ENCODE results near the gene AMZ1.

AMZ1 gene

DNA sequence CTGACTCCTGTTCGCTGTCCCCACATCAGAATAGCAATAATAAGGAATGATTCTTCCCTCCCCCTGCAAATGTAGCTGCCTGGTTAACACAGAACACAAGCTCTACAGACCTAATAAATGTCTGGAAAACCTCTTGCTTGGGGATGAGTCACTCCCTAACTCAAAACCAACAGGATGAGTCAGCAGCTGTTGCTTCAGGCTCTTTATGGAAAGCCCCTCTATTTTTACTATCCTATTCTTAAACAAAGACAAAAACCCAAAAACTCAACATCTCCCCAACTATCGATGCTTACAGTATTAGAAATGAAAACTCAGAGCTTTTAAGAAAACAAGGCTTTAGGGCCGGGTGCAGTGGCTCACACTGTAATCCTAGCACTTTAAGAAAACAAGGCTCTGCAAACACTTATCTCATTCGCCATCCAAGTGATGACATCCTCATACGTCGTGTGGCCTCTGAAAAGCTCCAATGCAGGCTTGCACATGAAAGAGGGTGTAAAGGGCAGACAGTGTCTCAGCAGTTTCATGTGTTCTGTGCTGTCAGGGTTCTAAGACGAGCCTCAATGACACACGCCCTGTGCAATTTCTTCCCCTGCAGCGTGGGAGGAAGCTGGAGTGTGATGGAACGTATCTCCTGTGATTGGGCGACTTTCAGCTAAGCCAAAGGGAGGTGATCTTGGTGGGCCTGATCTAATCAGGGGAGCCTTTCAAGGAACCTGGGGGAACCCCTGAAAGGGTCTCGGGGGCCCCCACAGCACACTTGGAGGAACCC is 70.1 kb downstream of the AMZ1 start:
- DNase-seq (ENCODE audit: low spot score) = peak; percentile 72
- in situ Hi-C loops (cut with MboI; ENCODE audit: low pct_unique_long_range_greater_than_20kb, low sequenced_read_pairs, unreplicated experiment) = no loop called here
- TF ChIP-seq, protein P1, sequence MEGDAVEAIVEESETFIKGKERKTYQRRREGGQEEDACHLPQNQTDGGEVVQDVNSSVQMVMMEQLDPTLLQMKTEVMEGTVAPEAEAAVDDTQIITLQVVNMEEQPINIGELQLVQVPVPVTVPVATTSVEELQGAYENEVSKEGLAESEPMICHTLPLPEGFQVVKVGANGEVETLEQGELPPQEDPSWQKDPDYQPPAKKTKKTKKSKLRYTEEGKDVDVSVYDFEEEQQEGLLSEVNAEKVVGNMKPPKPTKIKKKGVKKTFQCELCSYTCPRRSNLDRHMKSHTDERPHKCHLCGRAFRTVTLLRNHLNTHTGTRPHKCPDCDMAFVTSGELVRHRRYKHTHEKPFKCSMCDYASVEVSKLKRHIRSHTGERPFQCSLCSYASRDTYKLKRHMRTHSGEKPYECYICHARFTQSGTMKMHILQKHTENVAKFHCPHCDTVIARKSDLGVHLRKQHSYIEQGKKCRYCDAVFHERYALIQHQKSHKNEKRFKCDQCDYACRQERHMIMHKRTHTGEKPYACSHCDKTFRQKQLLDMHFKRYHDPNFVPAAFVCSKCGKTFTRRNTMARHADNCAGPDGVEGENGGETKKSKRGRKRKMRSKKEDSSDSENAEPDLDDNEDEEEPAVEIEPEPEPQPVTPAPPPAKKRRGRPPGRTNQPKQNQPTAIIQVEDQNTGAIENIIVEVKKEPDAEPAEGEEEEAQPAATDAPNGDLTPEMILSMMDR (IDR thresholded peaks at IDR 0.05; ENCODE audit: extremely low read depth, insufficient read depth, missing control alignments) = no peak

DNA sequence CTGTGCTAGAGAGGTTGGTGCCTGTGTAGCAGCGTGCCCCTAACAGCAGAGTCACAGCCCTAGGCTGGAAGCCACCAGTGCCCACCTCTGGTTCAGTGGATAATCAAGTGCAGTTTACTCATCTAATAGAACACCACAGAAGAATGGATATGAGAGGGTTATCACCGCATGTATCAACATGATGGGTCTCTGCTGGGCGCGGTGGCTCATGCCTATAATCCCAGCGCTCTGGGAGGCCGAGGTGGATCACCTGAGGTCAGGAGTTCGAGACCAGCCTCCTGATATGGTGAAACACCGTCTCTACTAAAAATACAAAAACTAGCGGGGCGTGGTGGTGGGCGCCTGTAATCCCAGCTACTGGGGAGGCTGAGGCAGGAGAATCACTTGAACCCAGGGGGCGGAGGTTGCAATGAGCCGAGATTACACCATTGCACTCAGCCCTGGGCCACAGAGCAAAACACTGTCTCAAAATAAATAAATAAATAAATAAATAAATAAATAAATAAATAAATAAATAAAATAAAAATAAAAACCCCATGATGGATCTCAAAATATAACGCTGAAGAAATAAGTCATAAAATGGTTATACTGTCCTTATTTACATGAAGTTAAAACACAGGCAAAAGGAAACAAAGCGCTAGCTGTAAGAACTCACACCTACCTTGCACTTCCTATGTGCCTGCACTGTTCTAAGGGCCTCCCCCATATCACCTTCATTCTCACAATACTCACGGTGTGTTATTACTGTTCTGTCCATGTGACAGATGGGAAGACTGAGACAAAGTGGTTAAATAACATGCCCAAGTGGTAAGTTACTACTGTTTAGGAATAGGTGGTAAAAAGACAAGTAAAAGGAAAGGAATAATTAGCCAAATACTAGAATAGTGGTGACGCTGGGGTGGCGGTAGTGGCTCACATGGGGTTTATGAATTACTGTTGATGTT is 70.9 kb downstream of the AMZ1 start:
- in situ Hi-C loops (cut with MboI; ENCODE audit: low pct_unique_long_range_greater_than_20kb, low sequenced_read_pairs, unreplicated experiment) = no loop called here
- TF ChIP-seq, protein P1 (IDR thresholded peaks at IDR 0.05; ENCODE audit: extremely low read depth, insufficient read depth, missing control alignments) = no peak
- no peak for DNase-seq (ENCODE audit: low spot score)

DNA sequence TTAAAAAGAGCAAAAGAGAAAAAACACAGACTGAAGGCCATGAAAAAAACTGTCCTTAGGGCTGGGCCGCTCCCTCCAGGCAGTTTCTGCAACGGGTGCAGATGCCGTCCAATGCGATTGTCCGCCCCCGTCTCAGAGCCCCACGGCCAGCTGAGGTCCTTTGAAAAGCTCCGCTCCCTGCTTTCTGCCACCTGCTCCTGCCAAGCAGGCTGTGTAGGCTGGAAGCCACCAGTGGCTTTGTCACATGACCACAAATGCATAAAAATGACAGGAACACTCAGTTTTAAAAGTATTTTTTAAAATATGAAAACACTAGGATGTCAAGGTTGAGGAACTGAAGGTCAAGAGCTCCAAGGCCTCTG is 71.7 kb downstream of the AMZ1 start:
- in situ Hi-C loops (cut with MboI; ENCODE audit: low pct_unique_long_range_greater_than_20kb, low sequenced_read_pairs, unreplicated experiment) = no loop called here
- no peak for DNase-seq (ENCODE audit: low spot score)

DNA sequence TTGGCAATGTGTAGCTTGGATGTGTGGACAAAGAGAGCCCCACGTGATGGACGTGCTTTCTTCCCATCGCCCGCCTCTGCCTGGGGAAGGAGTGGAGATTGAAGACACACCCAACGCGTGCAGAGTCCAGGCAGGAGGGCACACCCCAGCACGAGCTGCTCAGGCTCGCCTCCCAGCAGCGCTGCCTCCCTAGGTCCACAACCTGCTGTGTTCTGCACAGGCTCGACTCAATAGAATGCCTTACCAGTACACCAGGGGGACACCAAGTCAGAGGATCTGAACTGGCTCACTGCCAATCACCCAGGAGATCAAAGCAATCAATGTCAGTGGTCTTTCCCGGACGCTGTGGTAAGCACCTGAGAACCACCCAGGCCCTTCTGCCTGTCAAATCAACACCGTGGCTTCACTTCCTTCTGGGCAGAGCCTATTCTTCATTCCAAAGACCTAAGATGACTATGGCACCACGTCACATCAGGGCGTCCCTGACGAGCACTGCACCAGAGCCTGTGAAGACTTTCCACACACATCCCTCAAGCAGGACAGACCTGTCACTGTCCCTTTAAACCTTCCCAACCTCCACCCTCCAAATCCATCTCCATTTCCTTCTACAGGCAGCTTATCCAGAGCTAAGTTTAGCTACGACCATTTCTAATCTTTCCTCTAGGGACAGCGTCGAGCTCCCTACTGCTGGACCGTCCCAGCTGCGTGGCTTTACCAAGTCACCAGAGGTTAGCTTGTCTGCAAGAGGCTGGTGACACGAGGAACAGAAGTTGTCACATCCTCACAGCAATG is 72.3 kb downstream of the AMZ1 start:
- TF ChIP-seq, protein P1 (IDR thresholded peaks at IDR 0.05; ENCODE audit: extremely low read depth, insufficient read depth, missing control alignments) = peak; percentile 21

More for the DNA sequence above, 71.7 kb downstream of the AMZ1 start:
- TF ChIP-seq, protein P1 (IDR thresholded peaks at IDR 0.05; ENCODE audit: extremely low read depth, insufficient read depth, missing control alignments) = no peak

DNA sequence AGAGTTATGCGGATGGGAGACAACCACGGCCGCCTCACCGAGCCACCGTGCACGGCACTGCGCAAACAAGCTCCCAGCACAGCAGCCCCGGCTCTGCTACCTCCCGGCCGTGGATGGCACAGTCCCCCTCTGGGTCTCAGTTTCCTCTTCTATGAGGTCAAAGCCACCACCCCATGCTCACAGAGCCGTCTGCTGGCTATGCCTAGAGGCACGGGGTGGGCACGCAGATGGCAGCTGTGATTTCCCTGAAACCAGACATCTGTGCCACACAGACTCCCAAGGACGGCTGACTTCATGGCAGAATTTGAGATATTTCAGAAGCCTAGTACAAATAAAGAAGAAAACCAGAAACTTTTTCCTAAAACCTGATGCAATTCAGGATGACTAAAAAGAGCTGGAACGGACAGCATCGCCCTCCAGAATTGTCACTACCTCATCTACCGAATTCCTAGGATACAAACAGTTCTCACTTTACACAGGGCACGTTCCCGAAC is 73.2 kb downstream of the AMZ1 start:
- TF ChIP-seq, protein P1 (IDR thresholded peaks at IDR 0.05; ENCODE audit: extremely low read depth, insufficient read depth, missing control alignments) = no peak
- no peak for DNase-seq (ENCODE audit: low spot score)
- in situ Hi-C loops (cut with MboI; ENCODE audit: low pct_unique_long_range_greater_than_20kb, low sequenced_read_pairs, unreplicated experiment) = no loop called here

More for the DNA sequence above, 72.3 kb downstream of the AMZ1 start:
- in situ Hi-C loops (cut with MboI; ENCODE audit: low pct_unique_long_range_greater_than_20kb, low sequenced_read_pairs, unreplicated experiment) = no loop called here
- DNase-seq (ENCODE audit: low spot score) = no peak
